Parathyroid adenoma (tissue), 2 donors: Measurements from ENCODE around the gene S1PR2.
A peak's percentile ranks its signal among the peaks of the same experiment; 100 is the strongest.

ENCODE experiments used
- H2AFZ ChIP-seq: fragments of 300-600 bp; sonication (generic); one replicate; pipeline ENCODE4 v1.7.0; 2017; ENCODE audit warnings: antibody characterized with exemption, mild to moderate bottlenecking
- H3K27ac ChIP-seq: fragments of 300-600 bp; sonication (generic); one replicate; pipeline ENCODE4 v1.7.0; 2017
- H3K27me3 ChIP-seq: fragments of 300-600 bp; sonication (generic); one replicate; pipeline ENCODE4 v1.7.0; 2017; ENCODE audit warnings: low read length; ENCODE audit not compliant: control insufficient read depth, insufficient read depth
- H3K36me3 ChIP-seq: fragments of 300-600 bp; sonication (generic); one replicate; pipeline ENCODE4 v1.7.0; 2017; ENCODE audit warnings: low read length; ENCODE audit not compliant: control insufficient read depth, insufficient read depth
- H3K4me1 ChIP-seq: fragments of 300-600 bp; sonication (generic); one replicate; pipeline ENCODE4 v1.7.0; 2017; ENCODE audit warnings: control low read depth
- H3K4me2 ChIP-seq: fragments of 300-600 bp; sonication (generic); one replicate; pipeline ENCODE4 v1.7.0; 2017; ENCODE audit warnings: low read length
- H3K4me3 ChIP-seq: fragments of 300-600 bp; sonication (generic); one replicate; pipeline ENCODE4 v1.7.0; 2017; ENCODE audit warnings: low read depth, low read length
- H3K79me2 ChIP-seq: fragments of 300-600 bp; sonication (generic); one replicate; pipeline ENCODE4 v1.7.0; 2017; ENCODE audit warnings: control low read depth
- H3K9ac ChIP-seq: fragments of 300-600 bp; sonication (generic); one replicate; pipeline ENCODE4 v1.7.0; 2017; ENCODE audit warnings: mild to moderate bottlenecking
- H3K9me3 ChIP-seq: fragments of 300-600 bp; sonication (generic); one replicate; pipeline ENCODE4 v1.7.0; 2017; ENCODE audit warnings: low read length; ENCODE audit not compliant: control insufficient read depth
- CTCF ChIP-seq: fragments of 300-600 bp; sonication (generic); IDR thresholded peaks from one replicate; pipeline ENCODE4 v1.7.0; 2017; ENCODE audit warnings: antibody characterized with exemption, mild to moderate bottlenecking
- donor health status: primary hyperparathyroidism.

S1PR2 gene

DNA sequence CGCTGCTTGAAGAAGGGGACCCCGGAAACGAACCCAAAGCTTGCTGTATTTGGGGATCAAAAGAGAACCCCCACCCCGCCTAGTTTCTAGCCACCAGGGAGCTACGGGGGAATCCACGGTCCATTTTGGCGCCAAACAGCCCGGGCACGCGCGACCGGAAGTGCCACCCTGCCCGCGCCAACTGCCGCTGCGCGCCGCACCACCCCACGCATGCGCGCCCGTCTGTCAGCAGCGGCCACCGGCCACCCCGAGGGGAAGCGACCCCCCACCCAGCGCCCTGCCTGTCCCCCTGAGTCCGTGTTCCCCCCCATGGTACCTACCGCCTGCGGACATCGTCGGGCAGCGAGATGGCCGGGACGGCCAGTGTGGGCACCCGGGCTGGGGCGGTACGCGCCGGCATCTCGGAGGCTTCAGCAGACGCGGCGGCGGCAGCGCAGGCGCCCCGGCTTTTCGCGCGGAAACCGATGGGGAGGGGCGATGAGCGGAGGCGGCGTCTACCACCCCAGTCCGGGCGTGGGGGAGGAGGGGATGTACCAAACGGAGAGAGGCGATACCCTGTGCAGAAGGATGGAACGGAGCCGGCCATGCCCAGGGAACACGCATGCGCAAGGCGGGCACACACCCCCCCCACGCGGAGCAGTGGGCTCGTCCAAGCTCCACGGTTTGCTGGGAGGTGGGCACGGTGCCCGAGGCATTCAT is 36.5 kb downstream of the S1PR2 start, which contains the start of gene DNMT1:
Gene DNMT1, minus strand, starts transcription at position 454 of the 699 bp plus-strand sequence. Its CDS starts 54 bp downstream, at position 400.
- Histone ChIP-seq H3K27me3 (no peaks in the 10 kb centered on the region), H3K27ac (peak within 1 kb of the TSS; percentile 70), H3K9me3 (no peaks in the 10 kb centered on the region), H3K79me2 (peaks cover 11% of the 10 kb centered on the region), H3K36me3 (no peaks in the 10 kb centered on the region), H3K4me2 (peak within 1 kb of the TSS; percentile 78), H3K4me1 (no peaks in the 10 kb centered on the region), H3K4me3 (peak within 1 kb of the TSS; percentile 93), H3K9ac (peak within 1 kb of the TSS; percentile 47), H2AFZ (peak within 1 kb of the TSS; percentile 90)
- TF ChIP-seq CTCF = no peak

- no peaks in the 10 kb centered on the region for H3K27me3 ChIP-seq
- peak overlapping the region; percentile 47 for H3K9ac ChIP-seq
- no peaks in the 10 kb centered on the region for H3K9me3 ChIP-seq
- no peaks in the 10 kb centered on the region for H3K36me3 ChIP-seq
- no peak for TF ChIP-seq CTCF
- peak overlapping the region; percentile 93 for H3K4me3 ChIP-seq
- H3K79me2 ChIP-seq = peaks cover 15% of the 10 kb centered on the region
- peak overlapping the region; percentile 78 for H3K4me2 ChIP-seq
- peak overlapping the region; percentile 70 for H3K27ac ChIP-seq
- H3K4me1 ChIP-seq = no peaks in the 10 kb centered on the region
- H2AFZ ChIP-seq = peak overlapping the region; percentile 90
Observed at GRCh38 chr19:10193790-10194499, 37.2 kb downstream of the S1PR2 start.

DNA sequence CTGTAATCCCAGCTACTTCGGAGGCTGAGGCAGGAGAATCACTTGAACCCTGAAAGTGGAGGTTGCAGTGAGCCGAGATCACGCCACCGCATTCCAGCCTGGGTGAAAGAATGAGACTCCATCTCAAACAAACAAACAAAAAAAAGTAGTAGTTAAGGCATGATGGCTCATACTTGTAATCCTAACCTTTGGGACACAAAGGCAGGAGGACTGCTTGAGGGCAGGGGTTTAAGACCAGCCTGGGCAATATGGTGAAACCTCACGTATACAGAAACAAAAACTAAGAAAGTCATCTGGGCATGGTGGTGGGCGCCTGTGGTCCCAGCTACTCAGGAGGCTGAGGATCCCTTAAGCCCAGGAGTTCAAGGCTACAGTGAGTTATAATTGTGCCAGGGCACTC is 38.2 kb downstream of the S1PR2 start:
- no peak overlapping the region for H3K4me2 ChIP-seq
- no peaks in the 10 kb centered on the region for H3K27me3 ChIP-seq
- H3K4me3 ChIP-seq = no peak overlapping the region
- no peak overlapping the region for H3K9ac ChIP-seq
- no peak overlapping the region for H3K27ac ChIP-seq
- no peak for TF ChIP-seq CTCF
- H3K4me1 ChIP-seq = no peaks in the 10 kb centered on the region
- H2AFZ ChIP-seq = no peak overlapping the region
- peaks cover 20% of the 10 kb centered on the region for H3K79me2 ChIP-seq
- H3K9me3 ChIP-seq = no peaks in the 10 kb centered on the region
- H3K36me3 ChIP-seq = no peaks in the 10 kb centered on the region

DNA sequence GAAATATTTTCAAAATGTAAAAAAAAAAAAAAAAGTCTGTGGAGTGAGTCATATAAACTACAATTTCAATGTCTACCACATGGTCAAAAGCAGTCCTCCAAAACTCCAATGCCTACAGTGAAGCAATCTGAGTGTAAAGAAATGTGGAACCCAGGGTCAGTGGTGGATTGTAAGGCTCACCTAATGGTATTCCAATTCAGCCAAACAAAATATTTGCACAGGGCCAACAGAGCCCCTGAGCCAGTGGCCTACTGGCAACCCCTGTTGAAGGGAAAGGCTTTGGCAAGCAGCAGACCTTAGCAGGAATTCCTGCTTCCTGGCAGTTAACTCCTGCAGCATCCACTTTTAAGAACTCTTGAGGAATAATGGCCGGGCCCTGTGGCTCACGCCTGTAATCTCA is 39.8 kb downstream of the S1PR2 start:
- Histone ChIP-seq H3K4me2 (no peak overlapping the region), H3K27ac (no peak overlapping the region), H3K4me1 (no peaks in the 10 kb centered on the region)

More for the DNA sequence above, 39.8 kb downstream of the S1PR2 start:
- Histone ChIP-seq H3K27me3 (no peaks in the 10 kb centered on the region), H3K9me3 (no peaks in the 10 kb centered on the region), H3K36me3 (no peaks in the 10 kb centered on the region), H3K79me2 (peaks cover 27% of the 10 kb centered on the region), H2AFZ (no peak overlapping the region), H3K4me3 (no peak overlapping the region), H3K9ac (no peak overlapping the region)
- TF ChIP-seq CTCF = no peak
